GM12878 (cell line): ENCODE measurements around the gene NPR1. TPM values are rescaled to one million over a fixed set of nuclear protein-coding genes. Genes with fewer than 3 reads are reported as not detected.
A peak's percentile ranks its signal among the peaks of the same experiment; 100 is the strongest.

Experiments used
- ATAC-seq: fragments of 200-7000 bp; cut with Tn5 transposase; 3 replicates; pipeline ENCODE4 v1.9.1; 2020; ENCODE audit warnings: mild to moderate bottlenecking, moderate library complexity
- BruUV-seq: library from RNA; stranded (reverse); fragments of 400-500 nt; replicated peaks from 2 replicates; lab custom pipeline; 2021; lab: Mats Ljungman, UMichigan
- CTCF ChIA-PET: fragments of 300-600 bp; sonication (Branson Sonifier 250); formaldehyde crosslinking; extraction: SDS; loops from one replicate; lab custom pipeline; 2021; ENCODE audit warnings: inconsistent platforms; lab: Yijun Ruan, JAX
- POLR2A ChIA-PET: fragments of 350-600 bp; formaldehyde crosslinking; extraction: SDS; loops from one replicate; lab custom pipeline; 2021; ENCODE audit warnings: inconsistent platforms; lab: Charles Lee
- RAD21 ChIA-PET: fragments of 300-600 bp; sonication (Branson Sonifier 250); formaldehyde crosslinking; loops from one replicate; lab custom pipeline; 2023; ENCODE audit warnings: antibody characterized with exemption; ENCODE audit not compliant: unreplicated experiment; lab: Charles Lee
- SMC1A ChIA-PET: fragments of 300-600 bp; sonication (Branson Sonifier 250); formaldehyde crosslinking; loops from one replicate; lab custom pipeline; 2023; ENCODE audit not compliant: unreplicated experiment, uncharacterized antibody; lab: Charles Lee
- DNase-seq: peaks from one replicate; pipeline ENCODE4 v3.0.0-alpha.2; 2011; ENCODE audit warnings: low read depth, low spot score
- FAIRE-seq: peaks from 3 replicates; lab custom pipeline; 2011; peaks lifted over from hg19 to GRCh38; lab: Jason Lieb, UNC
- H2AFZ ChIP-seq: 2 replicates; pipeline ENCODE4 v1.6.0; 2011; ENCODE audit warnings: low read depth, low read length, control low read depth; ENCODE audit not compliant: control insufficient read depth
- H3K27ac ChIP-seq: 2 replicates; pipeline ENCODE4 v1.5.1; 2011; ENCODE audit warnings: control low read depth; ENCODE audit not compliant: control insufficient read depth, insufficient read depth
- H3K27me3 ChIP-seq, 2 experiments: replicated peaks in 1 of 2; 2 replicates each; pipeline versions ENCODE4 v1.6.0 to v1.6.1; 2011; ENCODE audit warnings: low read length in 1 of 2; ENCODE audit not compliant: control insufficient read depth in 2 of 2, insufficient read depth in 2 of 2
- H3K36me3 ChIP-seq, 2 experiments: 2 replicates each; pipeline ENCODE4 v1.5.1; 2011; ENCODE audit warnings: low read length in 1 of 2; ENCODE audit not compliant: control insufficient read depth in 2 of 2, insufficient read depth in 2 of 2
- H3K4me1 ChIP-seq: 2 replicates; pipeline ENCODE4 v1.6.1; 2011; ENCODE audit warnings: mild to moderate bottlenecking, low read length, moderate library complexity, mixed read lengths; ENCODE audit not compliant: control insufficient read depth, insufficient read depth
- H3K4me2 ChIP-seq: 2 replicates; pipeline ENCODE4 v1.6.0; 2011; ENCODE audit warnings: control low read depth; ENCODE audit not compliant: control insufficient read depth, insufficient read depth
- H3K4me3 ChIP-seq: fragments of 200-600 bp; sonication (generic); 2 replicates; pipeline ENCODE4 v1.5.1; 2016
- H3K79me2 ChIP-seq: 2 replicates; pipeline ENCODE4 v1.6.0; 2011; ENCODE audit warnings: low read length; ENCODE audit not compliant: control insufficient read depth, insufficient read depth
- H3K9ac ChIP-seq: 2 replicates; pipeline ENCODE4 v1.8.0; 2011; ENCODE audit warnings: low read length, control low read depth, mixed read lengths; ENCODE audit not compliant: control insufficient read depth, insufficient read depth
- H3K9me3 ChIP-seq: replicated peaks from 3 replicates; pipeline ENCODE4 v1.5.1; 2011; ENCODE audit warnings: mild to moderate bottlenecking, low read length; ENCODE audit not compliant: control insufficient read depth, insufficient read depth
- H4K20me1 ChIP-seq: 2 replicates; pipeline ENCODE4 v1.6.0; 2011; ENCODE audit not compliant: control insufficient read depth, insufficient read depth
- DPF2 ChIP-seq: fragments of 450-650 bp; IDR thresholded peaks from 2 replicates; pipeline ENCODE4 v1.6.1; 2017; ENCODE audit warnings: mild to moderate bottlenecking
- FOXM1 ChIP-seq: IDR thresholded peaks from 2 replicates; pipeline ENCODE4 v1.6.1; 2012; ENCODE audit warnings: low read depth, mild to moderate bottlenecking, inconsistent platforms, low read length, moderate library complexity
- IKZF1 ChIP-seq: fragments of 450-650 bp; conservative IDR thresholded peaks from 2 replicates; pipeline ENCODE4 v1.6.1; 2017; ENCODE audit warnings: antibody characterized with exemption, mild to moderate bottlenecking
- KAT2A ChIP-seq: conservative IDR thresholded peaks from 2 replicates; pipeline ENCODE4 v1.6.1; 2011; ENCODE audit warnings: low read depth, low read length; ENCODE audit not compliant: control insufficient read depth
- LARP7 ChIP-seq: fragments of 450-650 bp; IDR thresholded peaks from 2 replicates; pipeline ENCODE4 v1.6.1; 2017; ENCODE audit warnings: mild to moderate bottlenecking
- MEF2B ChIP-seq: fragments of 450-650 bp; IDR thresholded peaks from 2 replicates; pipeline ENCODE4 v1.6.1; 2018; ENCODE audit warnings: mild to moderate bottlenecking, moderate library complexity; ENCODE audit not compliant: partially characterized antibody, poor library complexity, severe bottlenecking
- NBN ChIP-seq: fragments of 450-650 bp; IDR thresholded peaks from 2 replicates; pipeline ENCODE4 v1.6.1; 2016
- STAT1 ChIP-seq: fragments of 450-650 bp; conservative IDR thresholded peaks from 2 replicates; pipeline ENCODE4 v1.6.1; 2014; ENCODE audit warnings: antibody characterized with exemption, mild to moderate bottlenecking
- SUZ12 ChIP-seq: fragments of 200-600 bp; sonication (generic); IDR thresholded peaks from one replicate; pipeline ENCODE4 v1.6.1; 2018; ENCODE audit warnings: antibody characterized with exemption, mild to moderate bottlenecking; ENCODE audit not compliant: unreplicated experiment
- TARDBP ChIP-seq: IDR thresholded peaks from 2 replicates; pipeline ENCODE4 v1.6.1; 2016; ENCODE audit warnings: borderline replicate concordance
- ZBTB11 ChIP-seq: fragments of 450-650 bp; formaldehyde crosslinking; IDR thresholded peaks from 2 replicates; pipeline ENCODE4 v1.5.0; 2022; ENCODE audit warnings: mild to moderate bottlenecking, missing genetic modification characterization
- ZBTB40 ChIP-seq: fragments of 450-650 bp; IDR thresholded peaks from 2 replicates; pipeline ENCODE4 v1.6.1; 2016; ENCODE audit warnings: mild to moderate bottlenecking, moderate library complexity, borderline replicate concordance
- ZNF207 ChIP-seq: fragments of 450-650 bp; IDR thresholded peaks from 2 replicates; pipeline ENCODE4 v1.6.1; 2014; ENCODE audit warnings: antibody characterized with exemption, mild to moderate bottlenecking, borderline replicate concordance
- ZNF24 ChIP-seq: fragments of 450-650 bp; IDR thresholded peaks from 2 replicates; pipeline ENCODE4 v1.6.1; 2017; ENCODE audit warnings: antibody characterized with exemption, mild to moderate bottlenecking
- WGBS: methylation state at CpG from one replicate; pipeline ENCODE4 v1.1.6; 2016; ENCODE audit warnings: low lambda C conversion rate; ENCODE audit not compliant: insufficient replicate concordance, insufficient coverage; ENCODE audit errors: missing lambda C conversion rate; 5-methylcytosine and 5-hydroxymethylcytosine counted together
- in situ Hi-C: fragments of 300-500 bp; cut with MboI; formaldehyde crosslinking; loops from 9 replicates; pipeline ENCODE4 v1.14.3; 2018; ENCODE audit warnings: mixed read lengths
- intact Hi-C: fragments of 100-400 bp; cut with micrococcal nuclease; formaldehyde crosslinking; loops from one replicate; pipeline ENCODE4 v1.14.2; 2022; ENCODE audit not compliant: unreplicated experiment
- polyA plus RNA-seq, 11 experiments: library from polyadenylated mRNA; depleted of rRNA in 4 of 11; unstranded in 6 of 11; stranded (reverse) in 5 of 11; fragments of >200 nt; fragmentation: Nextera tagmentation in 4 of 11; fragmentation: Illumina TruSeq in 1 of 11; extraction: Ambion mirVana in 4 of 11; extraction: Trizol in 1 of 11; gene quantifications; 1 replicate in 1 of 11; 2 replicates in 10 of 11; pipeline versions ENCODE4 v1.2.1 to v1.2.3, GENCODE V29; 2011 to 2016; ENCODE audit warnings: inconsistent platforms in 2 of 11, missing spikeins in 2 of 11, low read depth in 1 of 11
- total RNA-seq, 4 experiments: library from RNA; depleted of rRNA in 3 of 4; stranded (reverse); fragments of >200 nt in 3 of 4; fragmentation: Illumina TruSeq in 1 of 4; extraction: Trizol in 1 of 4; gene quantifications; 2 replicates each; pipeline versions ENCODE4 v1.2.1 to v1.2.3, GENCODE V29; 2013 to 2021
- TF ChIP-seq, protein P1 (sequence below): IDR thresholded peaks from 2 replicates; pipeline ENCODE4 v1.6.1; 2012; ENCODE audit warnings: low read depth, low read length, improper control_type of control experiment

The NPR1 gene
- total and polyA plus RNA-seq, 10 of the 15 experiments (the other 5 are each of a cell fraction or from before 2014, with no cell fraction given) = 0.09 to 2.1 (median 0.28) TPM; not detected in 1

DNA sequence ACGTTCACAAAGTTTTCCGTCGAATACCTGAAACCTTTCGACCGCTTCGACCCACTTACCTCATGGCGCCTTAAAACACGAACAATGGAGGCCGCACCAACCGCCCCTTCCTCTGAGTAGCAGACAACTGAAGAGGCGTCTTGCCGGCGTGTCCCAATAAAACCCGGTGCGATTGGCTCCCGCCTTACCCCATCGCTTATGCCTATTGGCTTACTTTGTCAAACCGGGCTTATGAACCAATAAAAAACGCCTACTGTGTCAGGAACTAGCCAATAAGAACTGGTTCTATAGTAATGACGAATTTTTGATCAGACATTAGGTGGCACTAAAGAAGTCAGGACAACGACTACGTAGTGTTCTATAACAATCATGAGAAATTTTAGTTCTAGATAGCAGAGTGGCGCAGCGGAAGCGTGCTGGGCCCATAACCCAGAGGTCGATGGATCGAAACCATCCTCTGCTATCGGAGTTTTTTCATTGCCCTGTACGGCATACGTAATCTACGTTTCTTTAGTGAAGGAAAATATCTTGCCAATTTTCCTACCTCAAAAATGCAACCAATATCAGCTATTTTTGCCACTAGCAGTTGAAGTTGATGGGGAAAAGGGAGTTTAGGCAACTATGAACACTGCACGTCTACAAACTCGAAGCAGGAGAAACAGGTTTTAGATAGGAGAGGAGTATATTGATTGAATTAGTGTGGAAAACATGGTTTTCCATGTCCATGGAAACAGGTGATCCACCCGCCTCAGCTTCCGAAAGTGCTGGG is 7.4 kb upstream of the NPR1 start, which contains the start of gene ILF2:
Gene ILF2, minus strand, starts transcription at position 135 of the 769 bp plus-strand sequence. Its CDS starts 71 bp downstream, at position 64.
- no TSS peak for BruUV-seq
- peak within 1 kb of the TSS; percentile 99 for H3K4me3 ChIP-seq
- in situ Hi-C loops = no loop called here
- peak within 1 kb of the TSS; percentile 85 for H3K4me2 ChIP-seq
- peaks cover 6 to 24% of the 10 kb centered on the region in 2 experiments for H3K36me3 ChIP-seq
- FAIRE-seq (peak; percentile 94), ATAC-seq (peak; percentile 95), DNase-seq (peak; percentile 100)
- RAD21 ChIA-PET = interaction anchor here (0.8 to 3.6 kb wide), 6 partner anchors 36 to 316 kb away, joined by 3 to 14 read pairs (median 6); partner anchors contain the start of genes JTB and RAB13
- CTCF ChIA-PET = interaction anchor here (1.2 to 7.5 kb wide), 9 partner anchors 37 to 307 kb away, joined by 3 to 43 read pairs (median 6); partner anchors contain the start of genes CHTOP and JTB
- intact Hi-C loops = loop anchor here (1.0 to 5.0 kb wide), 5 partner anchors 36 to 316 kb away; partner anchors contain the start of genes CHTOP and RAB13
- SMC1A ChIA-PET = interaction anchor here (0.7 to 2.1 kb wide), 10 partner anchors 28 to 274 kb away, joined by 3 to 11 read pairs (median 4); partner anchors contain the start of genes CHTOP, S100A1 and S100A13
- H3K27me3 ChIP-seq = no peaks in the 10 kb centered on the region
- POLR2A ChIA-PET = interaction anchor here (0.6 to 1.5 kb wide), 7 partner anchors 37 to 293 kb away, joined by 3 to 5 read pairs (median 4); partner anchors contain the start of gene CHTOP
- H3K9me3 ChIP-seq = no peaks in the 10 kb centered on the region
- H4K20me1 ChIP-seq = no peaks in the 10 kb centered on the region
- peak within 1 kb of the TSS; percentile 94 for H3K9ac ChIP-seq
- peaks cover 24% of the 10 kb centered on the region for H3K79me2 ChIP-seq
- H2AFZ ChIP-seq = peak within 1 kb of the TSS; percentile 79
- H3K27ac ChIP-seq = peak within 1 kb of the TSS; percentile 85
- WGBS = 1% methylated on average over 35 of the region's 35 CpGs
- peaks cover 4% of the 10 kb centered on the region; the same call in 1 of the 2 replicates for H3K4me1 ChIP-seq
- TF ChIP-seq ZBTB11 (CRISPR knock-in tag) (no peak), DPF2 (0 out of 2 replicates have a peak, but pooled peaks have one; percentile 36), IKZF1 (peak; percentile 94), KAT2A (no peak), STAT1 (peak; percentile 83; the same call in 1 of the 2 replicates), SUZ12 (no peak), ZNF207 (0 out of 2 replicates have a peak, but pooled peaks have one; percentile 62), FOXM1 (peak; percentile 59; the same call in 1 of the 2 replicates), LARP7 (no peak; the same call in 1 of the 2 replicates), ZNF24 (peak; percentile 100), NBN (peak; percentile 70), TARDBP (peak; percentile 97), ZBTB40 (peak; percentile 89), MEF2B (peak; percentile 12)
- TF ChIP-seq, protein P1, sequence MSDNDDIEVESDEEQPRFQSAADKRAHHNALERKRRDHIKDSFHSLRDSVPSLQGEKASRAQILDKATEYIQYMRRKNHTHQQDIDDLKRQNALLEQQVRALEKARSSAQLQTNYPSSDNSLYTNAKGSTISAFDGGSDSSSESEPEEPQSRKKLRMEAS = peak; percentile 74; the same call in 1 of the 2 replicates
